ENCODE results near the gene CSRP3. TPM values are rescaled to one million over a fixed set of nuclear protein-coding genes. Genes with fewer than 3 reads are reported as not detected.
A peak's percentile ranks its signal among the peaks of the same experiment; 100 is the strongest.

The CSRP3 gene
- not detected in 2 replicates for total RNA-seq (2014; rRNA removed; shearing (Covaris generic))

- peak; percentile 20 for DNase-seq (ENCODE audit: low read depth)
Measured at GRCh38 chr11:19201737-19202605, at the start of gene CSRP3. Gene CSRP3, minus strand, starts transcription at chr11:19201983. Its CDS starts 9,535 bp downstream, at chr11:19192448.

- no peak for DNase-seq (ENCODE audit: low read depth)
Measured at GRCh38 chr11:19251577-19251976, 49.8 kb upstream of the CSRP3 start.

- no peak for DNase-seq (ENCODE audit: low read depth)
Measured at GRCh38 chr11:19246816-19247215, 45.0 kb upstream of the CSRP3 start.

- DNase-seq (ENCODE audit: low read depth) = no peak
Measured at GRCh38 chr11:19245351-19245750, 43.6 kb upstream of the CSRP3 start.

GRCh38 chr11:19244621-19245020, 42.8 kb upstream of the CSRP3 start:
- DNase-seq (ENCODE audit: low read depth) = no peak

GRCh38 chr11:19244084-19244483, 42.3 kb upstream of the CSRP3 start:
- DNase-seq (ENCODE audit: low read depth) = no peak

- DNase-seq (ENCODE audit: low read depth) = no peak
Measured at GRCh38 chr11:19243613-19244012, 41.8 kb upstream of the CSRP3 start.

- DNase-seq (ENCODE audit: low read depth) = no peak
Measured at GRCh38 chr11:19243143-19243542, 41.4 kb upstream of the CSRP3 start.

- DNase-seq (ENCODE audit: low read depth) = no peak
Measured at GRCh38 chr11:19242179-19242932, 40.6 kb upstream of the CSRP3 start.

- peak; percentile 13 for DNase-seq (ENCODE audit: low read depth)
Measured at GRCh38 chr11:19241260-19242178, 39.7 kb upstream of the CSRP3 start.

- DNase-seq (ENCODE audit: low read depth) = peak; percentile 93
Measured at GRCh38 chr11:19240420-19241259, 38.9 kb upstream of the CSRP3 start, which contains the start of gene E2F8. Gene E2F8, minus strand, starts transcription at chr11:19240945. Its CDS starts 824 bp downstream, at chr11:19240121.

- peak; percentile 10 for DNase-seq (ENCODE audit: low read depth)
Measured at GRCh38 chr11:19239039-19239438, 37.3 kb upstream of the CSRP3 start.

GRCh38 chr11:19237813-19238212, 36.0 kb upstream of the CSRP3 start:
- no peak for DNase-seq (ENCODE audit: low read depth)

- no peak for DNase-seq (ENCODE audit: low read depth)
Measured at GRCh38 chr11:19237381-19237780, 35.6 kb upstream of the CSRP3 start.

GRCh38 chr11:19234231-19234817, 32.5 kb upstream of the CSRP3 start:
- DNase-seq (ENCODE audit: low read depth) = no peak

GRCh38 chr11:19232910-19233503, 31.2 kb upstream of the CSRP3 start:
- peak; percentile 82 for DNase-seq (ENCODE audit: low read depth)

- no peak for DNase-seq (ENCODE audit: low read depth)
Measured at GRCh38 chr11:19229671-19230070, 27.9 kb upstream of the CSRP3 start.

- no peak for DNase-seq (ENCODE audit: low read depth)
Measured at GRCh38 chr11:19228968-19229367, 27.2 kb upstream of the CSRP3 start.

GRCh38 chr11:19226378-19227195, 24.8 kb upstream of the CSRP3 start:
- no peak for DNase-seq (ENCODE audit: low read depth)

Data from RPMI7951 (cell line).